Measurements from ENCODE around the gene SMIM10L1.

SMIM10L1 gene

GRCh38 chr12:11154400-11154925 lies 16.5 kb upstream of the SMIM10L1 start:
- H3K79me2 ChIP-seq (ENCODE audit: low read length) = peaks cover 73% of the 10 kb centered on the region
- H3K4me3 ChIP-seq (ENCODE audit: low read length) = no peak overlapping the region
- no peak for TF ChIP-seq EZH2phosphoT487 (IDR thresholded peaks at IDR 0.05; ENCODE audit: low read depth)
- TF ChIP-seq CTCF (IDR thresholded peaks at IDR 0.05; ENCODE audit: low read depth, low read length) = no peak
- H3K27ac ChIP-seq (ENCODE audit: low read length) = no peak overlapping the region
- H3K4me1 ChIP-seq (ENCODE audit: low read length) = no peaks in the 10 kb centered on the region
- no peak overlapping the region for H3K9ac ChIP-seq (ENCODE audit: low read length)
- peaks cover 38% of the 10 kb centered on the region for H3K36me3 ChIP-seq (replicated peaks; ENCODE audit: low read depth, low read length)
- H2AFZ ChIP-seq (ENCODE audit: low read depth, low read length) = no peak overlapping the region
- H3K4me2 ChIP-seq (ENCODE audit: low read length) = no peak overlapping the region
- peaks cover 16% of the 10 kb centered on the region for H4K20me1 ChIP-seq (ENCODE audit: insufficient read depth, low read length)
- H3K9me3 ChIP-seq (ENCODE audit: insufficient read depth, low read length) = no peaks in the 10 kb centered on the region
- no peaks in the 10 kb centered on the region for H3K27me3 ChIP-seq (ENCODE audit: low read depth, low read length)

- H3K27ac ChIP-seq (ENCODE audit: low read length) = no peak overlapping the region
- H2AFZ ChIP-seq (ENCODE audit: low read depth, low read length) = no peak overlapping the region
- peaks cover 42% of the 10 kb centered on the region for H3K36me3 ChIP-seq (replicated peaks; ENCODE audit: low read depth, low read length)
- H3K79me2 ChIP-seq (ENCODE audit: low read length) = peaks cover 93% of the 10 kb centered on the region
- H3K4me3 ChIP-seq (ENCODE audit: low read length) = no peak overlapping the region
- H3K27me3 ChIP-seq (ENCODE audit: low read depth, low read length) = no peaks in the 10 kb centered on the region
- no peak overlapping the region for H3K4me2 ChIP-seq (ENCODE audit: low read length)
- no peak overlapping the region for H3K9ac ChIP-seq (ENCODE audit: low read length)
- TF ChIP-seq CTCF (IDR thresholded peaks at IDR 0.05; ENCODE audit: low read depth, low read length) (no peak), EZH2phosphoT487 (IDR thresholded peaks at IDR 0.05; ENCODE audit: low read depth) (no peak)
- H3K9me3 ChIP-seq (ENCODE audit: insufficient read depth, low read length) = no peaks in the 10 kb centered on the region
- peaks cover 37% of the 10 kb centered on the region for H4K20me1 ChIP-seq (ENCODE audit: insufficient read depth, low read length)
- no peaks in the 10 kb centered on the region for H3K4me1 ChIP-seq (ENCODE audit: low read length)
Measured at GRCh38 chr12:11158885-11159444, 12.0 kb upstream of the SMIM10L1 start.

GRCh38 chr12:11162502-11162901 lies 8.5 kb upstream of the SMIM10L1 start:
- H3K27ac ChIP-seq (ENCODE audit: low read length) = no peak overlapping the region
- peaks cover 96% of the 10 kb centered on the region for H3K79me2 ChIP-seq (ENCODE audit: low read length)
- H3K4me3 ChIP-seq (ENCODE audit: low read length) = no peak overlapping the region
- TF ChIP-seq EZH2phosphoT487 (IDR thresholded peaks at IDR 0.05; ENCODE audit: low read depth) = no peak
- no peak for TF ChIP-seq CTCF (IDR thresholded peaks at IDR 0.05; ENCODE audit: low read depth, low read length)
- H3K4me1 ChIP-seq (ENCODE audit: low read length) = peaks cover 12% of the 10 kb centered on the region
- no peak overlapping the region for H2AFZ ChIP-seq (ENCODE audit: low read depth, low read length)
- H3K36me3 ChIP-seq (replicated peaks; ENCODE audit: low read depth, low read length) = peaks cover 39% of the 10 kb centered on the region
- no peak overlapping the region for H3K9ac ChIP-seq (ENCODE audit: low read length)
- H3K9me3 ChIP-seq (ENCODE audit: insufficient read depth, low read length) = no peaks in the 10 kb centered on the region
- peaks cover 62% of the 10 kb centered on the region for H4K20me1 ChIP-seq (ENCODE audit: insufficient read depth, low read length)
- no peaks in the 10 kb centered on the region for H3K27me3 ChIP-seq (ENCODE audit: low read depth, low read length)
- no peak overlapping the region for H3K4me2 ChIP-seq (ENCODE audit: low read length)

GRCh38 chr12:11164384-11164783 lies 6.6 kb upstream of the SMIM10L1 start:
- TF ChIP-seq EZH2phosphoT487 (IDR thresholded peaks at IDR 0.05; ENCODE audit: low read depth) = no peak
- no peak for TF ChIP-seq CTCF (IDR thresholded peaks at IDR 0.05; ENCODE audit: low read depth, low read length)
- peaks cover 42% of the 10 kb centered on the region for H3K36me3 ChIP-seq (replicated peaks; ENCODE audit: low read depth, low read length)
- no peak overlapping the region for H3K9ac ChIP-seq (ENCODE audit: low read length)
- H3K4me2 ChIP-seq (ENCODE audit: low read length) = no peak overlapping the region
- no peaks in the 10 kb centered on the region for H3K27me3 ChIP-seq (ENCODE audit: low read depth, low read length)
- H2AFZ ChIP-seq (ENCODE audit: low read depth, low read length) = no peak overlapping the region
- H3K9me3 ChIP-seq (ENCODE audit: insufficient read depth, low read length) = no peaks in the 10 kb centered on the region
- no peak overlapping the region for H3K4me3 ChIP-seq (ENCODE audit: low read length)
- peaks cover 97% of the 10 kb centered on the region for H3K79me2 ChIP-seq (ENCODE audit: low read length)
- H3K27ac ChIP-seq (ENCODE audit: low read length) = no peak overlapping the region
- H4K20me1 ChIP-seq (ENCODE audit: insufficient read depth, low read length) = peaks cover 64% of the 10 kb centered on the region
- H3K4me1 ChIP-seq (ENCODE audit: low read length) = peaks cover 15% of the 10 kb centered on the region
